HTR-8/SVneo (cell line): ENCODE data around the gene AK5.

Source experiments
- DNase-seq: peaks from one replicate; pipeline ENCODE4 v3.0.0; 2011; ENCODE audit warnings: low spot score, mixed read lengths; ENCODE audit not compliant: insufficient read length
- FAIRE-seq: peaks from 2 replicates; lab custom pipeline; 2011; peaks lifted over from hg19 to GRCh38; lab: Jason Lieb, UNC

The AK5 gene

DNA sequence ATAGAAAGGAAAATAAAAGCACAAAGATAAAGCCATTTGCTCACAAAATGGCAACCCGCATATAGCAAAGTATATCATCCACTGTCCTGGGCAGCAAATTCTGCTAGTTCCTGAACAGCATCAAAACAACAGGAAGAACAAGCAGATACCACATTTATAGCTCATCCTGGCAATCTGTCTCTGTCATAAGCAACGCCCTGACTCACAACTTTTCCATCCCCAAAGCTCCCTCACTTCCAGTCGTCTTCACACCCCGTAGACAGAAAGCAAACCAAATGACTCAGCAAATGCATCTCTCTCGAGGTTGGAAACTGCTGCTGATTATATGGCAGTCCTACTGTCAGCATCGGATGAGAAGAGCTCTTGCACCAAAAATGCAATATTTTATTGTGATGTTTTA is 65.8 kb downstream of the AK5 start:
- FAIRE-seq, result peak; percentile 73
- peak; percentile 66 for DNase-seq

DNA sequence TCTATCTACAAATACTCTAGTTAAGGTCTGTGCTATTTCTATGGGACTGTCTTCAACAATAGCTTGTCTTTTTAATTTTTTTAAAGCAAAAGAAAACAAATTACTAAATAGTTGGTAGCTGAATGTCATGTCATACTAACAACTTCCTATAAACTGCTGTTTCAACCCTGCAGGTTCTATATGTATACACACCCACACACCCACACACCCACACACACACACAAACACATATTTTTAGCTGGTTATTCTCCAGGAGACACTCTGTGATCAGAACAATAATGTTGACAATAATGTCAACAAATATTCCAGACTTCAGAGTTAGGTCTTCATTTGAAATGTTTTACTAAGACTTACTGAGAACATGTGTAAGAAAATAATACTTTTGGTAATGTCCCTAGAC is 66.7 kb downstream of the AK5 start:
- FAIRE-seq (no peak), DNase-seq (no peak)

DNA sequence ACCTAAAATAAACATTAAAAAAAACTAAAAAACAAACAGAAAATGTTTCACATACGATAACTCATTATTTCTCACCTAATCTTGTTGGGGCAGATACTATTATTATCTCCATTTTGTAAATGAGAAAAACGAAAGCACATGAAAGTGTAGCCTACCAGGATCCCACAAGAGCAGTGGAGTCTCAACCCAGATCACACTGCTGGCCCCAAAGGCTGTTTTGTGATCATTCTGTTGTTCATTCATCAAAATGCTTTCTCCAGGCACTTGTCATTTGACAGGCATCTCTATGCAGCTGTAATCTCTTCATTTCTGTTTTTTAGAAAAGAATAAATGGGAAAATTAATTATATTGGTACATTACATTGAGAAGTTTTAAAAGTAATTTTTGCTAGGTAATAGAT is 67.5 kb downstream of the AK5 start:
- DNase-seq, result no peak
- FAIRE-seq, result no peak

DNA sequence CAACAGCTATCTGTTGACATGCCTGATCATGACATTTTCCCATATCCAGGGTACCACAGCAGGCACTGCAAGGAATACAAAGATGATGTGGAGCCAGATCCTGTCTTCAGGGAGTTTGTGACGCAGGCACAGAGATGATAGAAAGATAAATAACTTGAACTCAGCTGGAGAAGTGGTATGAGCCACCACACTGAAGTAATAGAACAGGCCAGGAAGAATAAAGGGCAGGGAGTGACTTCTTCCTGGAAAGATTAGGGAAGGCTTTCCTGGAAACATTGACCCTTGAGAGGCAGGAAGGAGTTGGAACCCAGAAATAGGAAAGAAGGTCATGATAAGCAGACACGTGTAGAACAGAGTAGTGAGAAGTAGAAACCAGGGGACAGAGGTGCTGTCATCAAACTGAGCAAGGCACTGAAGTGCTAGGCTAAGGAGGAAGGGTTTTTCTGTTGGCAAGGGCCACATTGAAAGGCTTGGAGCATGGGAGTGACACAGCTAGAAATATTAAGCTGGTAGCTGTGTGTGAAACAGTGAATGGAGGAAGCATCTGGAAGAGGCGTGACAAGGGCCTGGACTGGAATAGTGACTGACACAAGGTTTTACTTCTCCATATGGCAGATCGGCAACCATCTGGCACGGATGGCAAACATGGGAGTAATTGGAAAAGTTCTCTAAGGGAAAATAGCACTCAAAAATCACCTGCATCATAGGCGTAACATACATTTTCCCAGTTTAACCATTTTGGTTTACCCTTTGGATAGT is 68.4 kb downstream of the AK5 start:
- no peak for FAIRE-seq
- no peak for DNase-seq

DNA sequence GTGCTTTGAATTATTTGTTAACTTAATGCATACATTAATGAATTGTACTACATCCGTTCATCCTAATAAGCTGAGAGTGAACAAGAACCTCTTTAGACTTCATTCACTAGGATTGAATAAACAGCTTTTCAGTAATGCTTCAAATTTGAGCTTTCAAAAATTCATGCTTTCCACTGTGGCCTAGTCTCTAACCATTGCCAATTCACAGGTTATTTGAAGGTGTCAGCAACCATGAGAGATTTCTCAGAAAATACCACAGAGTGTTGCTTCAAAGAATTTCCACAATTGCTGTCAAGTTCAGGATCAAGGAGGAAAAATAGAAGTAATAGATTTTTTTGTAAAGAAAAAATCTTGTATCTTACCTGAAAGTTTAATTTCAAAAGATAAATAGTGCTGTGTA is 72.7 kb downstream of the AK5 start:
- DNase-seq, result no peak

DNA sequence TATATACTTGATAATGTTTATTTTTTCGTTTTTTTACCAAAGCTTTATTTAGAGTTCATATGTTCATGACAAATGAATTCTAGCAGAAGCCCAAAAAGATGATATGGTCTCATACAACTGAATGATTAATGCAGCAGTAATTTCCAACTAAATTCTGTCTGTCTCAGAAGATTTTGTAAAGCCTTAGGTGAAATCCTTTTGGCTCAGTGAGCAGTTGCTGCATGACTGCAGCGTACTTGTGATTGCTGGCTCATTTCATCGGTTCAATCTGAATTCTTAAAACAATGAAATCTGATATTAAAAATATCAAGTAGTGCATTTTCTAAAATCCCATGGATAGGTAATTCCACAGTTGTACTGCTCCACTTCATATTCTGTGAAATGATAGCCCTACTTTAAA is 73.2 kb downstream of the AK5 start:
- FAIRE-seq (no peak), DNase-seq (no peak)

More for the DNA sequence above, 72.7 kb downstream of the AK5 start:
- FAIRE-seq, result no peak

DNA sequence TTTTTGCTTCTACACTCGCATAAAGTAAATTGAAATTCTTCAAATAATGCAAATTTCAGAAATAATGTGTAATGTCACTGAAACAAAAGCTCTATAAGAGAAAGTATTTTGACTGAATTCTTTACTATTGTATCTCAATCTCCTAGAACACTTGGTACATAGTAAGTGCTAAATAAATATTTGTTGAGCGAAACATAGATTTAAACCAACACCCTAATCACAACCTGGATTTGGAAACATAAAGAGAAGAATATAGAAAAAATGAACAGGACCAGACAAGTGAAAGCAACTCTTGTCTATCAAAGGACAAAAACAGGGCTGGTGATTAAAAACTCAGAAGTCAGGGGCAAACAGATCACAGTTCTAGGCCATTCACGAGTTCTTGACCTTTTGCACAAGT is 74.3 kb downstream of the AK5 start:
- no peak for FAIRE-seq

DNA sequence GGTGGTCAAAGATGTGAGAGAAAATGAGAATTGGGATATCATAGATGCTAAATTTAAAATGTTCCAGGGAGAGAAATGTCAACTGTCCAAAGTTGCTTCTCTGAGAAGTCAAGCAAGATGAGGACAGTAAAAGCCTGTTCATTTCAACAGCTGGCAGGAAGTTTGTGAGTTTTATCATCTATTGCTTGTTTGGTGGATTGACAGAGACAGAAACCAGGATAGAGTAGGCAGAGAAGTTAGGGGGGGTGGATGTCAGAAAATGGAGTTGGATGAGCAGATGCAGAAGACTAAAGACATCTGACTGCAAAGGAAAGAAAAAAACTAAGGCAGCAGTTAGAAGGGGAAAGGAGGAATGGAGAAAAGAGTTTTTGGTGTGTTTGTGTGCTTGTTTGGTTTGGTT is 78.4 kb downstream of the AK5 start:
- no peak for DNase-seq
- no peak for FAIRE-seq

More for the DNA sequence above, 74.3 kb downstream of the AK5 start:
- DNase-seq, result no peak

DNA sequence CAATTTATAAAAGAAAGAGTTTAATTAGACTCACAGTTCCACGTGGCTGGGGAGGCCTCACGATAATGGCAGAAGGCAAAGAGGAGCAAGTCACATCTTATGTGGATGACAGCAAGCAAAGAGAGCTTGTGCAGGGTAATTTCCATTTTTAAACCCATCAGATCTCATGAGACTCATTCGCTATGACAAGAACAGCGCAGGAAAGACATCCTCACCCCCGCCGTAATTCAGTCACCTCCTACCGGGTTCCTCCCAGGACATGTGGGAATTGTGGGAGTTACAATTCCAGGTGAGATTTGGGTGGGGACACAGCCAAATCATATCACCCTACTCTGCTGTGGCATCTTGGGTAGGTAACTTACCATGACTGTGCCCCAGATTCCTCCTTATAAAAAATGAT is 79.8 kb downstream of the AK5 start:
- DNase-seq (no peak), FAIRE-seq (no peak)

DNA sequence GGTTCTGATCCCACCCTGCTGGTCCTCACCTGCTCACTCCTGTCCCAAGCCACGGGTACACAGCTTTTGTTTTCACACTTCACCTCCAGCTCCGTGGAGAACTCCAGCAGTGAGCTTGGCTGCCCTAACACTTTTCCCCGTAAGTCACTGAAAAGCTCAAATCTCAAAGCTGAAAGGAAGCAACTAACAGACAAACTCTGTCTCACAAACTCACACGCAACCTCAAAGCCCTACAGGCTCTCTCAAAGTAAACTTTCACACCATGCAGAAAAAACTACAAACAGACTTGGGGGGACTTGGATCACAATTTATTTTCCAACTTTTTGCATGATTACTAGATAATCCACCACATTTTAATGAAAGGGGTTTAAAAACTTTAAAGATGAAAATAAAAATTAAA is 88.3 kb downstream of the AK5 start:
- FAIRE-seq, result no peak

DNA sequence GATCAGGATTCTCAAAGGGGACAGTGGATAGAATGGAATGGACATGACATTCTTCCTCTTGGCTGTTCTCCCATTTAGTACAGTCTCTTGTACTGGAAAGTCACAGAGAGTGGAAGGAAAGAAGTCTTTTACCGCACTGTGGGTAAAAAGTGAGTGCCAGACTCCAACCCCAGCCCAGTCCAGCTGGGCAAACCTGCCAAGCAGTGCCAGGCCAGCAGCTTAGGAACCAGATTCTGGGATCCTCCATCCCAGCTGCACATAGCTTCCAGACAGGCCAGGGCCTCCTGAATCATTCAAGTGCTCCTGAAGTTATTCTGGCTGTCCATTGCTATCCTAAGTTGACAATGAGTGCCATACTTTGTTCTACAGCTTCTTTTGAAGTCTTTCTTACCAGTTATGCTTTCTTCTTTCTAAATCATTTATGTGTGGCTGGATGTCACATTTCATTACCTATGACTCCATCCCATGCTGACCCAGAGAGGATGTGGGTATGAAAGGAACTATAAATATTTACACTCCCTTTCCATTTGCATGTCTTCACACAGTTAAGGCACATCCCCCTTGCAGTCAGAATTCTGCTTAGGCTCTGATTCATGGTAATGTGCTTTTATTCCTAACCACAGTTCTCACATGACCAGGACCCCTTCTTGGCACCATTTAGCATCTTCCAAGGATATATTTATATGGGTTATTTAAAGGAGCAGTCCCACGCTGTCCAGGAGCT is 88.9 kb downstream of the AK5 start:
- DNase-seq (no peak), FAIRE-seq (no peak)

More for the DNA sequence above, 88.3 kb downstream of the AK5 start:
- no peak for DNase-seq

DNA sequence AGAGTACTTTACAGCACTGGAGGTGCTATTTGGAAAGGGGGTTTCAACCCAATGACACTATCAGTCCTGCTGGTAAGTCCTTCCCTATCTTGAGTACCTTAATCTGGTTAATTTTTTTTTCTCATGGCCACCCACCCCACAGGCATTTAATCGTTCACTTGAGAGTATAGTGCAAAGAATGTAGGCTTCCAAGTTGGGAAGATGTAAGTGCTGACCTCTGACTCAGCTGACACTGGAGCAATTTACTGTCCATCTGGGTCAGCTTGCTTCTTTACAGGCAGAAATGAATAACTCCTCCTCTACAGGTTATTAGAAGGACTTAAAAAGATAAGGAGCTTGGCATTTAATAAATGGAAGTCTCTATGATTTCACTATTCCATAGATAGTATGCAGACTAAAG is 89.6 kb downstream of the AK5 start:
- no peak for FAIRE-seq
- no peak for DNase-seq

DNA sequence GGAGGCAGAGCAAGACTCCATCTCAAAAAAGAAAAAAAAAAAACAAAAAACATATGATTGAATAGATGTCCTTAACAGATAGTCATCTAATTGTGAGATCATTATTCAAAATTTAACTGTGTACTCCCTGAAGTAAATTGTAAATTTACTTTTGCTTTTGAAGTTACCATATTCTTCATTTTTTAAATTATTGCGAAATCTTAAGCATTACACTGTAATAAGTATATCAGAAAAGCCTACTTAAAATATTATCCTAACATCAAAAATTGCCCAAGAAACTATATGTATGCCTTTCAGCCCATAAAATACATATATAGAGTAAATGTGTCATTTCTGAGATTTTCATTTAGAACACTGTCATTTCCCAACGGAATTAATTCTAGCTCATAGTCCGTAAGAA is 91.9 kb downstream of the AK5 start:
- no peak for DNase-seq
- FAIRE-seq, result no peak

DNA sequence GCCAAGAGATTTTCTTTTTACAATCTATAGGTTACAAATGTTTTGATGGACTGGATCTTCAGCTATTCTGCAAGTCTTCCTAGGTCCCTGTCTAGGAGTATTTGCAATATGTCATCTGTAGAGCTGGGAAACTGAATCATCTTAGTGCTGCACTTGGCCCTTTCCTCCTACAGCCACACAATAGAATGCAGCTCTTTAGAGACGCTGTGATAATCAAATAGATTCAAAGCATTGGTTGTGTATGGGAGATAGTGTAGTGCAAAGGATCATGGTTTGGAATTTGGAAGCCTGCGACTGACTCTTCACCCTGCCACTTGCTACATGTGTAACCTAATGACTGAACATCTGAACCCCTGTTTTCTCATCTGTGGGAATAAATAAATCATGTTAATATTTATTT is 93.7 kb downstream of the AK5 start:
- no peak for DNase-seq
- FAIRE-seq, result no peak

DNA sequence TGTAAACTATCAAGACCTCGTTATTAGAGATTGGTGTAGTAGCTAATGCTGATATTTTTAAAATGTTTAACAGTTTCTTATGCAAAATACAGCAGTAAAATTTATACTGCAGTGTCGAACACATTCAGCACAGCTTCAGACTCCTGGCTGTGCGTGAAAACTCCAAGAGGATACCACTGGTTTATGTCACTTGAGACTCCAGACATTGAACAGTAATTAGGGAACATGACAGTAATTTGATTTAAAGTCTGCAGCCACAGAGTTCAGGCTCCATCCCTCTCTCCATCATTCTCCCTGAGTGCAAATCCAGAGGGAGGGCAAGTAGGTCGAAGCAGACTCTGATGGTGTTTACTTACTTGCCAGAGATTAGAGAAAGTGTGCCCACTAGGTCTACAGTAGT is 94.2 kb downstream of the AK5 start:
- no peak for DNase-seq
- FAIRE-seq, result no peak

DNA sequence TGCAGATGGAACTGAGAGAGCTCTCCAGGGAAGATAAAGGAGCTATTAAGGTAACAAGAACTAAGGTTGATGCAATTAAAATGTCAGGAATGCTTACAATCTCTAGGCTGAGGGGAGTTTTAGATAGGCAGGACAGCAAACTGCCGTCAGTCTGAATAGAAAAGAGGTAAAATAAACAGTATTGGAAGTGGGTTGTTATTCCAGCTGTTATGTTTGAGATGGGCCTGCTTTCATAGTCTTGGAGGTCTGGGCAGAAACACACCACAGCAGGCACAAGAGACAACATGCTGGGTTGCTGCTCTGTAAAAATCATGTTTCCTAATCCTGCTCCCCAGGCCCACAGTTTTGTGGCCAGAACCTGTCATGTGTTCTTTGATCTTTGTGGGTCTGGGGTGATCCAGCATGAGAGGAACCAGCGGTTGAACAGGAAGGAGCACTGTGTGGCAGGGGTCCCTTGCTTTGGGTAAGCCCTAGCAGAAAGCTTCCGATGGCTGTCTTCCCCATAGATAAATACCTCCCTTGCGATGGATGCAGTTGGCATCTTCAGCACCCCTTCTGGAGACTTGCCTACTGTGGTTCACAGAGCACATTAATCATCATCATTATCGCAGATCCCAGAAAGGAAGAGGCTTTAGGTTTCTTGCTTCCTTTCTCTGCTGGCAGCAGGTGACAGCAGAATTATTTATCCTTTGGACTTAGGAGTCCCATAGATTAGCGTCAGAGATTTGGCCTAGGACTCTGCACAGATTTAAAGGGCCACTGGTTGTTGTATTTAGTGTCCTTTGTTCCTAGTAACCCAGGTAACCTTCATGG is 97.1 kb downstream of the AK5 start:
- no peak for FAIRE-seq
- peak; percentile 15 for DNase-seq

DNA sequence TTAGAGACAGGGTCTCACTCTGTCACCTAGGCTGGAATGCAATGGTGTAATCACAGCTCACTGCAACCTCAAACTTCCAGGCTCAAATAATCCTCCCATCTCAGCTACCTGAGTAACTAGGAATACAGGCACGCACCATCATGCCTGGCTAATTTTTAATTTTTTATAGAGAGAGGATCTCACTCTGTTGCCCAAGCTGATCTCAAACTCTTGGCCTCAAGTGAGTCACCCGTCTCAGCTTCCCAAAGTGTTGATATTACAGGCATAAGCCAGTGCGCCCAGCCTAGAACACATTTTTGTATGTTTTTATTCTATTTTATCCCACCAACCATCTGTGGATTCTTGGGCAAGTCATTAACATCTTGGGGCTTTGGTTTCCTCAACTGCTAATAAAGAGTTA is 100.5 kb downstream of the AK5 start:
- FAIRE-seq (no peak), DNase-seq (no peak)

DNA sequence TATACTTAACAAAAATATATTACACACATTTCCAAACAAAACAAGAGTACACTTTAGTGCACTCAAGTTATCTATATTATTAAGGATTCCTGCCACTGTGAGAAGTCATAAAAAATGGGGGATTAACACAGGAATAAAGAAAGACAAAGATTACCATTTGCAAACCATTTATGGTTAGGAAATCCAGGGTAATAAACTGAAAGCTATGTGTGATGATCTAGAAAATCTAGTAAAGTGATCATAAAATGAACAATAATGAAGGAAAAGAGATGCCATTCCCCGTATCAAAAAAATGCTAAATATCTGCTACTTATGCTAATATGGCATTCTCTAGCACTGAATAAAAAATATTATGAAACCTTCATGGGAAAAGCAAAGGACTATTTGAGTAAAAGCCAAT is 101.4 kb downstream of the AK5 start:
- no peak for FAIRE-seq
- no peak for DNase-seq

DNA sequence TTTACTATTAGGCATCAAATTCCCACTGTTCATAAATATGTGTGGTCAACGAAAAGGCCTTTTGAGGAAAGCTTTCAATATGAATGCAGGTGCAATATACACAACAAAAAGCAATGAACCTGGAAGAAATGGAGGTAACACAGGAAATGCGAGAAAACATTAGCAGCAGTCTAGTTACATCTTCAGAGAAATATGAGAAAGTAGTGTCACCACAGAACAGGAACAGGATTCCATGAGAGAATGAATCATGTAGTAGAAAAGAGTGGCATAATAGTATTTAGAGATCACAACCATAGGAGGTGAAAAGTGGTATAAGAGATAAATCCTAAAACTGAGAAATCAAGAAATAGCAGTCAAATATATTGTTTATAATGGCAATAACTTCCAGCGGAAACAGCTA is 103.7 kb downstream of the AK5 start:
- DNase-seq (no peak), FAIRE-seq (no peak)

DNA sequence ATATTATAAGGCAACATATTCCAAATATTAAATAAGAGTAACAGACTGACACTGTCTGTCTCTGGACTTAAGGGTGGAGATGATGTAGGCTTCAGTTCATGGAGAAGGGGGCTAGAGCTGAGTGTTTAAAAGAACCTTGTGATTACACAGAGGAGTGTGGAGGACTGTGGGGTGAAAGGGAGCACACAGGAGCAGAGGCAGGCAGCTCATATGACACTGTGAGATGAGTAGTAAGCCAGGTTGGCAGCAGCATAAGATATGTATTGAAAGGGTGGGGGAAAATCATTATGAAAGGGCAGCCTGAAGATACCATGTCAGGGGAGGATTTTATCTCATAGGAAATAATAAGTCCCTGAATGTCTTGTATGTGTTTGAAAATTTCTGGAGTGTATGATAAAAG is 104.5 kb downstream of the AK5 start:
- no peak for DNase-seq
- FAIRE-seq, result no peak

DNA sequence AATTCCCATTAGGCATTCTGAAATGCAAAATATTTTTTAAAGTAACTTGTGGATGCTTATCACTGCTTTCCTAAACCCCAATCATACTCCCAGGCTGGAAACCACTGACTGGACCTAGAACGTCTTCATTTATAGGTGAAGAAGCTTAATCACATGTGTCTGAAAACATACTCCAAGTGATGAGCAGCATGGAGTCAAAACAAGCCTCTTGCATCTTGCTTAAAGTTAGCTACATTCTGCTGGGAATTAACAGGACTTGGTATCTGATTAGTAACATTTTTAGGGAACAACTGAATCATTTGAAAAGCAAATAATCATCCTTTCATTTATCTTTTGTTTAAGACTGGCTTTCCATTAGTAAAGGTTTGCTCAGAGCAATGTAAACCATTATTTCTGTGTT is 105.7 kb downstream of the AK5 start:
- DNase-seq (no peak), FAIRE-seq (no peak)
